ENCODE measurements around the gene EOGT.

Gene EOGT

DNA sequence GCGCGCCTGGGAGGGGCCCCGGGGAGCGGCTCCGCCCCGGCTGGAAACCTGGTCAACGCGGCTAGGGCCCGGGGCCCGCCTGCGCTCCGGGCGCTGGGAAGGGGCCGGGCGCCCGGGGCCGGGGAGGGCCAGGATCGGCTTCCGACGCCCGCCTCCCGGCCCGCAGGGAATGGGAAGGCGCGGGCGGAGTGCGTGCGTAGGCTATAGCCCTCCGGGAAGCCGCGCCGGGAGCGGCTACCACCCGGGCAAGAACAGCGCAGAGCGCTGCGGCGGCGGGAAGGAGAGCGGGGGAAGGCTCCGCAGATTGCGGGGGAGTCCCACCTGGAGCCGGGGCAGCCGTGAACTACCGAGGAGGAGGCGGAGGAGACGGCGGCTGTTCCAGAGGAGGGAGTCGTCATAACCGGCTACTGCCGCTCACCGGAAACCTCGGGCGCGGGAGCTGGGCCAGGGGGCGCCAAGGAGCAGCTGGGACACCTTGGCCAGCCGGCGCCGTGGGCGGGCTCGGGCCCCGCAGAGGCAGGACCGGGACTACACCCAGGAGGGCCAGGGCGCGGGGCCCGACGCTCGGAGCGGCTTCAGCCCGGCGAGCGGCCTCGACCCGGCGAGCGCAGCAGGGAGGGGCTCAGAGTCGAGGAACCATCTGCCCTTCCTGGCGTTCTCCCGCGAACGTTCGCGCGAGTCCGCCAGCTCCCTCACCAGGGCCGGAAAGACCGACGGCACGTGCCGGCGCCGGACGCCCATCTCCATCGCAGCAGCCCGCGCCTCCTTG is at the start of gene EOGT:
EOGT (minus strand) TSS at position 432 of the 769 bp plus-strand sequence. CDS start 3,838 bp downstream, outside the sequence.
- DNase-seq, result peak; percentile 66

DNA sequence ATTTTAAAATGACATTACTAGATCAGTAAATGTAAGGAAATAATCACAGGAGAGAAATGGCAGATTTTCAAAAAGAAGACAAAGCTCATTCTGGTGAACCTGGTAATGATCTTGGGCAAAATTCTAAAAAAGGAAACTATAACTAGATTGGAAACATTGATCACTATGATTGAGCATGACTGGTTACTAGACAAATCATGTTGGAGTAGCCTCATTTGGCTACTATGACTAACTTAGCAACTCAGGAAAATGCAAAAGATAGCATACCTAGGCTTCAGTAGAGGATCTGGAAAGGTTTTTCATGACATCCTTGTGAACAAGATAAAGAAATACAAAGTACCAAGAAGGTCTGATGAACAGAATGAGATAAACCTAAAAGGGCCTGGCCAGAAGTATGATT is 46.2 kb upstream of the EOGT start:
- no peak for DNase-seq

DNA sequence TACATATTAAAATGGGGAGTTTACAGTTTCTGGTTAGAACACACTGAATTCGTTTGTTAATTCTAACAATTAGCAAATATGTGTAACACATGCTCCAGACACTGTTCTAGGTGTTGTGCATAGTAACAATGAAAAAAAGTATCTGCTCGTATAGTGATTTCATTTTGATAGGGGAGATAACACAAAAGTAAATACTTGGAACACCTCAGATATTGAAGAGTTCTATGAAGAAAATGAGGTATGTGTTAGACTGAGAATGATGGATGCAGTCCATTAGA is 45.4 kb upstream of the EOGT start:
- DNase-seq, result no peak

DNA sequence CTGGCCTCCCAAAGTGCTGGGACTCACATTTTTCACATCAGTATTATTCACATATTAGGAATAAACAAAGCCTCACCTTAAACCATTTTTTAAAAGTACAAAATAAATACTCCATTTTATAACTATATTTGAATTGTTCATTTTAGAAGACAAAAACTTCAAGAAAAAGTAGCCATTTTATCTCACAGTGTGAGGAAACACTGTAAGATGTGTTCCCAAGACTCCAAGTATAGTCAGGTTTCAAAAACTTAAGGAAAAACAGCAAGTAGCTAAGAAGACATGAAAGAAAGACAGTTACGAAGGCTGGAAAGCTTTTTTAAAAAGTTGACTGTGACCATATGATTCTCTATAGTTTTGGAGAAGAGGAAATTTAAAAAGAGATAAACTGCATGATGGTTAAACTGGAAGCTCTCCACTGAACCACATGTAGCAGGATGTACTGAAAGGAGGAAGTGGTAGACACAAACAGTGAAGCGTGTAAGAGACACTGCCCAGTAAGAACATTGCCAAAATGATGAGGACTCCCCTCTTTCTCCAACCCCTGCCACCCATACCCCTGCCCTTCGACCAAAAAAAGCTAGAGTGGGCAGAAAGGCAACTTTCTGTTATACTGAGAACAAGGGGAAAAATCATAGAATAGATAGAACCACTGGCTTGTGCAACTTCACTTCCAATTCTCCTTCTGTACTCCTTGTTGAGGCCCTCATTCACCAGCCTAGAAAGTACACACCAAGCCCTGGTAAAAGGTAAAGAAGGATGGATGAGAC is 44.9 kb upstream of the EOGT start:
- no peak for DNase-seq

DNA sequence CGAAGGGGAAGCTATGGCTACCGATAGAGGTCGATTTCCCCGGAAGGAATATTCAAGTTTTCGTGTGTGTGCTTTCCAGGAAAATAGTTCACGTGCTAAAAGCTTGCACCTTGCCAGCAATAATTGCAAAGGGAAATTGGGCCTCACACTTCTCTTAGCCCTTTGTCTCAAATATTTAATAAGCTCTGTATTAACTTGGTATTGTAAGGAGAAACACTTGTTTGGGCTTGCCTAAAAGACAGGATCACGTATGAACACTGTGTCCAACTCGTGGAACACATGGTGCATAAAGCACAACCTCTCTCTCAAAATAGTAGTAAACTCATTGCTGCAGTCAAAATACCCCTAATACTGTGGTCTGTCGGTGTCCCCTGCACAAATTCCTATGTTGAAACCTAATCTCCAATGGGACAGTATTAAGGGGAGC is 39.0 kb upstream of the EOGT start:
- no peak for DNase-seq

DNA sequence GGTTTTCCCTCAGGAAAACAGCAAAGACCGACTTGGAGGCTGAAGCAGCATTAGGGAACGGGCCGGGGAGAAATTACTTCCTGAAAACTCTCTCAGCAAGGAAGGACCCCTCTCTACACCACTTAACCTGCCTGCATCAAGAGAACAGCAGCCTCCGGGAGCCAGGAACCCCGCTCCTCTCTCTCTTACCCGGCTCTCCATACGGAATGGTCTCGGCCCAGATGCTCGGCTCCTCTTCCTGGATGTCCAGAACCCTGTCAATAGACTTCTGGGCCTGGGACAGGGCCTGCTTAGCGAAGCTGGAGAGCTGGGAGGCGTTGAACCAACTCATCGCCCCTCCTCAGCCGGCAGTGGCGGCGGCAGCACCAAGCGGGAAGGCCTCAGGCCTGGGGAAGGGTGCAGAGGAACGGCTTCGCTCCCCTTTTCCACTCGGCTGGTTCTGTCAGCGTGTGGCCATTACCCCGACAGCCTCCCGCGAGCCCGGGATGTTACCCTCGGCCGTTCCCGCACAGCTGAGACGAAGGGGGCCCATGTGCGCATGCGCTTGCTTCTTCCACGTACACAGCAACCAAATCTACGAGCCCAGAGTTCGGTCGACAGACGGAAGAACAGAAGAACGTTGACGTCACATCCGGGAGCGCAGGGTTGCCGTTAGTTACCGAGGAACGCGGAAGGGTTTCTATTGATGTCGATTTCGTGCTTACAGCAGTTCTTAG is 38.4 kb upstream of the EOGT start, which contains the start of gene TMF1:
TMF1 (minus strand) TSS at position 578 of the 716 bp plus-strand sequence; CDS start at position 331, 247 bp downstream.
- no peak for DNase-seq

DNA sequence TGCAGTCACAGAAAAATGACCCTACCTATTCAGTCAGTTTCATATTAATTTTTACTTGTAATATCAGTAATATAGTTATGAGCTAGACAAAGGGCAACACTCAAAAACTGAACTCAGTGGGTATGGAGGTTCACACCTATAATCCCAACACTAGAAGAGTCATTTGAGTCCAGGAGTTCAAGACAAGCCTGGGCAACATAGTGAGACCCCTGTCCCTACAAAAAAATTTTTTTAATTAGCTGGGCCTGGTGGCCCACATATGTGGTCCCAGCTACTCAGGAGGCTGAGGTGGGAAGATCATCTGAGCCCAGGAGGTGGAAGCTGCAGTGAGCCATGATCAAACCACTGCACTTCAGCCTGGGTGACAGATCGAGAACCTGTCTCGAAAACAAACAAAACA is 35.5 kb upstream of the EOGT start:
- no peak for DNase-seq

DNA sequence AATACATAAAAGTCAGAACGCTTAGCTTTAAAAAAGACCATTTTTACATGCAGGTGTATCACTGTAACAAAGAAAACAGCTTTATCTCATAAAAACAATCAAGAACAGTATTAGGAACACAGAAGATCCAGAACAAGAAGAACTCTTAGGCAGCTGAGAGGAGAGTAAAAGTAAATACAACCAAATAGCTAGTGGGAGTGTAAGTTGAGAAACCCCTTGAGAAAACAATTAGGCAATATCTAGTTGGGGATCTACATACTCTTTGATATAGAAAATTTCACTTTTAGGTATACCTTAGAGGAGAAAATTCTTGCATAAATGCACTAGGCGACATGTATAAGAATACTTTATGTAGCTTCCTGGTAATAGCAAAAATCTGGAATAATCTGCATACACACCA is 31.1 kb upstream of the EOGT start:
- DNase-seq, result no peak

DNA sequence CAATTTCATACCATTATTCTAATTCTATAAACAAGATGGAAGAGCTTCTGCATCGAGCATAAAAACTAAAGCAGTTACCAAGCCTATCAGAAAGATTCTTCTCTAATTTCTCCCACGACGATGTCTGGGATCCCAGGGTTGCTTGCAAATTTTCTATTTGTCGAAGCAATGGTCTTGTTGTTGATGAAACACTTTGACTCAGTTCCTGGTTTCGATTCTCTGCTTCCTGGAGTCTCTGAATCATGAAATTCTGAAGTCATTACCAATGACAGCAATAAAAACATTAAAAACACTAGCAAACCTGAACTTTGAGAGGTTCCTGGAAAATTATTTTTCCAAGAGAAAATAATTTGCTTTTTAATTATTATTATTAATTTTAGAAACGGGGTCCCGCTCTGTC is 20.0 kb upstream of the EOGT start:
- no peak for DNase-seq

DNA sequence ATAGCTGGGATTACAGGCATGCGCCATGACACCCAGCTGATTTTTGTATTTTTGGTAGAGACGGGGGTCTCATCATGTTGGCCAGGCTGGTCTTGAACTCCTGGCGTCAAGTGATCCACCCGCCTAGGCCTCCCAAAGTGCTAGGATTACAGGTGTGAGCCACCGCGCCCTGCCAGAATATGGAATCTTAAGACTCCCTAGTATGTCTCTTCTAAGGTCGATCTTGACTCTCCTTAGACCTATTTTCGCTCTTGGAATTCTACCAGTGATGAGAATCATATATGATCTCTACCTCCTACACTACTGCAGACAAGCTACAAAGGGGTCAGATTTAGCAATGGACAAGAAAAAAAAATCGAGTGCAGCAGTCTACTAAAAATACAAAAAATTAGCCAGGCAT is 19.3 kb upstream of the EOGT start:
- no peak for DNase-seq

DNA sequence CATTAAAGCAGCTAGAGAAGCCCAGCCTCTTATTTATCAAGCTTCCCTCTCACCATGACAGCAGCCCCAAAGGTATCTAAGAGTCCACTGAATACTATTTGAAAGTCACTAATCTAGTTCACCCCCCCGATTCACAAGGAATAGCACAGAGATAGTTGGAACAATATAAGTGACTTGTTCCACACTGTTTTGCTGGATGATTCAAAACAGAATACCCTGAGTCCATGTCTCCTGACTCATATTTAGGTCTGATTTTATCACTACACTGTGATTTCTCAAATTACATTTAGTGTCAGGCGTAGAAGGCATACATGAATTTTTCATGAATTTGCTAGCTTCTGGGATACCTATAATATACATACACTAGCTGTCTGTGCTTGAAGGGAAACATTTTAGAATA is 18.7 kb upstream of the EOGT start:
- no peak for DNase-seq

DNA sequence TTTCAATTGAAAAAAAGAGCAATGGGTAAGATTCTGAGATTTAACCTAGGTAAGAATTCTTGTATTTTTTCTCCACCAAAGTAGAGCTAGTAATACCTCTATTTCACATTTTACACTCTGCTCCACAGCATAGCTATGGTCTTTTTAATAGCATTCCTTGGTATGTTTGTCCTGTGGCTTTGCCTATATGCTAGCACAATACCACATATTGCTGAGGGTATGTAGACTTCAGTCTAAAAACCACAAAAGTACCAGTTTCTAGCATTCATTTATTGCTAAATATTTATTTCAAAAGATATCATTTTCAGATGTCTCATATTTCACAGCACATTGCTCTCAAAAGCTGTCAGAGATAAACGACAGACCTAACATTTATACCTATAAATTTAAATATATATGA is 18.2 kb upstream of the EOGT start:
- no peak for DNase-seq

DNA sequence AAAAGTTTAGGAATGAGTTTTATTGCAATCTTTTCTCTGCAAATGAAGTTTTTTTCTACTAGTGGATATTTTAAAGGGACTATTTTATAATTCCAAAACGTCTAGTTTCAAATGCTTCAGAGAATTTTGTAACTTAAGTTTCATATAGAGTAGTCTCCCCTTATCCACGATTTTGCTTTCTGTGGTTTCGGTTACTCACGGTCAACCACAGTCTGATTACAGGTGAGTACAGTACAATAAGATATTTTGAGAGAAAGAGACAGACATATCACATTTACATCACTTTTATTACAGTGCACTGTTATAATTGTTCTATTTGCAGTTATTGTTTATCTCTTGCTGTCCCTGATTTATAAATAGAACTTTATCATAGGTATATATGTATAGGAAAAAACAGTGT is 7.4 kb upstream of the EOGT start:
- DNase-seq, result no peak

DNA sequence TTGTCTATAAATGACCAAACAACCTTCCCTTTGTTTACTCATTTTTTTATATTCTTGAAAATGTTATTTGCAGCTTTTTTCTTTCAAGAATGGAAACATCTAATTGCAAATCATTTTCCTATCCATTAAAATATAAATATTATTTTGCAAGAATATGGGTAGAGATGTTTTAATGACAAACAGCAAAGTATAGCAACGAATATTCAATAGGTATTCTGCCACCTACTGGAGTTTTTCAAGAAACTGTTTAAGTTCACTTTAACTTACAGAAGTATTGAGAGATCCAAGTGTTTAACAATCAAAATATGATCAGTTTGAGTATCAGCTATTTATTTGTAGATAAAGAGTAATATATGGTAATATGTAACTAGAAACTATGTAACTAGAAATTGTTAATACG is 6.9 kb upstream of the EOGT start:
- no peak for DNase-seq

DNA sequence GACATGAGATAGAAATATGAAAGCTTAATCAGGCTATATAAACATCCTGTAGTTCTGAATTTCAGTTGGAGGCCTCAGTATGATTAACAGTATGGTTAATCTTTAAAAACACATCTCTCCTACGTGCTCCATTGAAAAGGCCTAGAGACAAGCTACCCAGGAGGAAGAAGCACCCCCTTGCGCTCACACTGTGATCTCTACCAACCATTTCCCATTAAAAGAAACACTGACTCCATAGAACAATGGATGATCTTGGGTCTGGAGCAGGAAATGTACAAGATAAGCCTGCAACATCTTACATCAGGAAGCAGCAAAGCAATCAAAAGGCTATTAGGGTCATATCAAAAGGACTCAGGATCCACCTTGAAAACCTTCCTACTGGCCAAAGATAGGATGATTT is 3.4 kb upstream of the EOGT start:
- DNase-seq, result no peak

DNA sequence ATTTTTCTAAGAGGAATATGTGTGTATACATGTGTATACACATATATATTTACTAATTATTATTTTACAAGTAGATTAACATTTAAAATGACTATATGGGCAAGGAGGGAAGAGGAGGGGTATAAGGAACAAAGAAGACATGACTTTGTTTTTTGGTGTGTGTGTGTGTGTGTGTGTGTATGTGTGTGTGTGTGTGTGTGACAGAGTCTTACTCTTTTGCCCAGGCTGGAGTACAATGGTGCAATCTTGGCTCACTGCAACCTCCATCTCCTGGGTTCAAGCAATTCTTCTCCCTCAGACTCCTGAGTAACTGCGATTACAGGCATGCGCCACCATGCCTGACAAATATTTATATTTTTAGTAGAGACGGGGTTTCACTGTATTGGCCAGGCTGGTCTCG is 2.6 kb upstream of the EOGT start:
- no peak for DNase-seq

DNA sequence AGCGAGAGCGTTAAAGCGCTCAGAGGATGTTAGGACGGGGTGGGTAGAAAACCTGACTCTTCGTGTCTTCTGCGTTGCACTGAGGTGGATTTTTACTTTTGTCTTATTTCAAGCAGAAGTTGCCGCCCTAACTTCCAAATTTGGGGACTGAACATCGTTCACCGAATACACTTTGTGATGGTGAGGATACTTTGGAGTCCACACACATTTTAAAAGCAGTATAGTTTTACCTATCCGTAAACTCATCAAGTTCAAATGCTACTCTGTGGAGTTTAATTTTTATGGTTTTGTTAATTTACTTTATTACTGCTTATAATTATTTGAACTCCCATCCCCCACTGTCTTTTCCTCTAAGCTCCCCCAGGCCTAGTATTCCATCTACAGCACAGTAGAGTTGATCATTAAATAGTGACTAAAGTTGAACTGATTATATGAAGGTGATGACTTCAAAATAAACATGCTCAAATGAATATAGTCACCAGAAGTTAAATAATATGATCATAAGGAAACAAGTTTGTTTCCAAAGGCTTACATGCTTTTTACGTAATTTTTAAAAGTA is 617 bp upstream of the EOGT start:
- no peak for DNase-seq

DNA sequence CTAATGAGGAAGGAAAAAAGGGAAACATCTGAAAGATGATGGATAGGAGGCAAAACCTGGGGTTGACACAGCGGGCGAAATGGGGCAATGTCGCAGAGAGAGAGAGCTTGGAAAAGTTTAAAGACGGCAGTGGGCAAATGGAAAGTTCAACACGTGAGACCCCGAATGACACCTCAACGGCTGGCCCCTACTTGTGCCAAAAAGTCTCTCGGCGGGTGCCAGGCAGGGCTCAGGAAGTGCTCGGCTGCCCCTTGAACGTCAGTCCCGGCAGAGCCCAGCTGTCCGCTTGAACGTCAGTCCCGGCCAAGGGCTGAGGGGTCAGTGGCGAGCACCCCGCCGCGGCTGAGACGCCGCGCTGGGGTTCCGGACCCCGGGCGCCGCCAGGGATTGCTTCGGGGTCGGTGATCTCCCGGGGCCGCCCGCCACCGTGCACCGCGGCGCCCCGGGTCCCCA is 658 bp downstream of the EOGT start:
- no peak for DNase-seq

DNA sequence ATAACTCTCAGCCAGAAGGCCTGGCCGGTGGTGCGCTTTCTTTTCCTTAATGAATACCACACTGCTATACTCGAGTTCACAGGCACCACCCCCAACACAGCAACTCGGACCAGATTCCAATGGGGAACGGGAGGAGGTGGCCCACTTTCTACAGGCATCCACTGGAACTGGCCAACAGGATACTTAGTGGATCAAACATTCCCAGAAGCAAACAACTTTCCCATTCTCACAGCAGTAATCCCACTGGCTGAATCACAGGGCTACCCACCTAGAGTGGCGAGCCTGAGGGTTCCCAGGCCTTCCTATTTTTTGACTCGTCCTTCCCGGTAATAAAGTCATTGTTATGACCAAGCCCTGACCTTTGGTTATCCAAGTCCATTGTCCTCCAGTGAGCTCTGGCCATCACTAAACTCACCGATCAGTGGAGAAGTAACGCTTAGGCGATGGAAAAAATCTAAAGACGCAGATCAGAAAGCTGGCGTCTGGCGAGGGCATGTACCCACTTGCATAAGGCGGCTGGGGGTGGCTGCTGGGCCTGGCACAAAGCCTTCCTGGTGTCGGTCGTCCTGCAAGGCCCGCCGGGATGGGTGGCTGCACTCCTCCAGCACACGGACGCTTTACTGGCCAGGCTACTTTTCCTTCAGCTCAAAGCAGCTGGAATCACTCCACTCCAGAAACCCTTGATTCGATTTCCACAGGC is 1.2 kb downstream of the EOGT start:
- no peak for DNase-seq

DNA sequence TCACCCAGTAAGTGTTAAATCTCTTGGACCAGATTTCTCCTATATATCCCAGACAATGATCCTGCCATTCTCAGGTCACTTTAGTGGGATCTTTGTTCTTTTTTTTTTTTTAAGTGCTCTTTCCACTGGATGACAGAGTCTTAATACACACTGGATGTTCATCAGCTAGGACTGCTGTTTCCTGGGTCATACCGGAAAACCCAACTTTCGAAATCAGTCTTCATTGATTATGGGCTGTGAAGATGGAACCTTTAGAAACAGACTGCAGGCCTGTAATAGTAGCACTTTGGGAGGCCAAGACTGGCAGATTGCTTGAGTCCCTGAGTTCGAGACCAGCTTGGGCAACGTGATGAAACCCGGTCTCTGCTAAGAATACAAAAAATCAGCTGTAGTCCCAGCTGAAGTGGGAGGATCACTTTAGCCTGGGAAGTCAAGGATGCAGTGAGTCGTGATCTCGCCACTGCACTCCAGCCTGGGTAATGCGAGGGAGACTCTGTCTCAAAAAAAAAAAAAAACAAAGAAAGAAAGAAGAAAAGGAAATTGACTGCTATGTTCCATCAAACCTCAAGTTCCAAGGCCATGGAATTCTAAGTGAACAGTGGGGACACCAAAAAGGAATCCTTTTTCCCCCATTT is 2.3 kb downstream of the EOGT start:
- no peak for DNase-seq

DNA sequence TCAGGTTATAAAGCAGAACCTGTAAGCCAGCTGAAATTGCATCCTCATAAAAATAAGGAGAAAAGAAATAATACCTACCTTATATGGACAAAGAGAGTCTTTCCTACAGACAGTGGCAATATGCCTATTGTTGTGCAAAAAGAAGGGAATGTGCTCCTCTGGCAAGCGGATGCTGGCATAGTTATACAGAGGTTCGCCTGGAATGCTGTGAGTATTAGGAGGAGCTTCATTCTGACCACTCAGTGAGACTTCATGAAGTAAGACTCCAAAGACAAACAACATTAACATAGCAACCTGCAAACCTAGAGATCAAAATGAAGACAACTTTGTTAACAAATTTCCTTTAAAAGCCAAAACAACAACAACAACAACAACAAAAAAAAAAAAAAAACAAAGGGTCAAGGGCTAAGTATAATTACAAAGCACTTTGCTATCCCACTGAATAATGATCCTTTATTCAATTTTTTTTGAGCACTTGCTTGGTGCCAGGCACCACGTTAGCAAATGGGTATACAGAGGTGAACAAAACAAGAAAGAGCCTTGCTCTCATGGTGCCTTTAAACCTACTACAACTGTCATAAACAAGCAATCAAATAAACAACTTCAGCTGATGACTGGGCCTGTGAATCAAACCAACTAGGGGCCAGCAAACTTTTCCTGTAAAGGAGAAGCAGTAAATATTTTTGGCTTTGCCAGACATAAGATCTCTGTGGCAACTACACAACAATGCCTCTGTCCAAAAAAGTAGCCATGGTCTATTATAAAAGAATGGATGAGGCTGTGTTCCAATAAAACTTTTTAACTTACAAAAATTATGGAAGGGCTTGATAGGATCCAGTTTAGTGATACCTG is 3.7 kb downstream of the EOGT start:
- DNase-seq, result no peak

Data from NCI-H1105 treated with DMSO at 0.1 percent for 48 hours (cell line).